ENCODE data around the gene BTBD9. TPM values are rescaled to one million over a fixed set of nuclear protein-coding genes. Genes with fewer than 3 reads are reported as not detected.
A peak's percentile ranks its signal among the peaks of the same experiment; 100 is the strongest.

The BTBD9 gene
- total and polyA plus RNA-seq, 2 experiments from 2014 or later: 13.0 to 17.0 TPM

- no peak overlapping the region for H3K27ac ChIP-seq
- H3K9me3 ChIP-seq (ENCODE audit: low read depth): no peaks in the 10 kb centered on the region
- no peaks in the 10 kb centered on the region for H3K27me3 ChIP-seq
- 85% methylated on average over 3 of the region's 3 CpGs for WGBS (ENCODE audit: low lambda C conversion rate, missing lambda C conversion rate)
- H3K4me1 ChIP-seq (ENCODE audit: insufficient read depth): peaks cover 16% of the 10 kb centered on the region
- no peaks in the 10 kb centered on the region for H3K36me3 ChIP-seq (replicated peaks; ENCODE audit: insufficient read depth, low read depth)
- H4K20me1 ChIP-seq (ENCODE audit: insufficient read depth, poor library complexity, severe bottlenecking): no peaks in the 10 kb centered on the region
- no peaks in the 10 kb centered on the region for H3K79me2 ChIP-seq
- TF ChIP-seq CTCF (IDR thresholded peaks at IDR 0.05; ENCODE audit: poor library complexity) (no peak), EZH2 (IDR thresholded peaks at IDR 0.05; ENCODE audit: borderline replicate concordance) (no peak), EZH2phosphoT487 (IDR thresholded peaks at IDR 0.05; ENCODE audit: low read depth, severe bottlenecking, unreplicated experiment) (no peak)
- H2AFZ ChIP-seq: no peak overlapping the region
- no peaks in the 10 kb centered on the region for H3K9me2 ChIP-seq (replicated peaks; ENCODE audit: insufficient read depth)
- H3K4me3 ChIP-seq: no peak overlapping the region
- DNase-seq (ENCODE audit: low spot score): no peak
- H3K4me2 ChIP-seq: no peak overlapping the region
Measured at GRCh38 chr6:38407192-38407591, 232.5 kb downstream of the BTBD9 start.

GRCh38 chr6:38406096-38406495 lies 233.6 kb downstream of the BTBD9 start:
- no peak for TF ChIP-seq EZH2phosphoT487 (IDR thresholded peaks at IDR 0.05; ENCODE audit: low read depth, severe bottlenecking, unreplicated experiment)
- TF ChIP-seq EZH2 (IDR thresholded peaks at IDR 0.05; ENCODE audit: borderline replicate concordance): no peak
- no peak for TF ChIP-seq CTCF (IDR thresholded peaks at IDR 0.05; ENCODE audit: poor library complexity)
- WGBS (ENCODE audit: low lambda C conversion rate, missing lambda C conversion rate): 73% methylated on average over 1 of the region's 1 CpG
- DNase-seq (ENCODE audit: low spot score): no peak
- H3K4me3 ChIP-seq: no peak overlapping the region
- no peaks in the 10 kb centered on the region for H3K9me3 ChIP-seq (ENCODE audit: low read depth)
- H3K4me2 ChIP-seq: no peak overlapping the region
- peaks cover 16% of the 10 kb centered on the region for H3K4me1 ChIP-seq (ENCODE audit: insufficient read depth)
- no peak overlapping the region for H3K27ac ChIP-seq
- no peaks in the 10 kb centered on the region for H3K27me3 ChIP-seq
- no peaks in the 10 kb centered on the region for H3K79me2 ChIP-seq
- H2AFZ ChIP-seq: no peak overlapping the region
- H4K20me1 ChIP-seq (ENCODE audit: insufficient read depth, poor library complexity, severe bottlenecking): no peaks in the 10 kb centered on the region
- no peaks in the 10 kb centered on the region for H3K9me2 ChIP-seq (replicated peaks; ENCODE audit: insufficient read depth)
- H3K36me3 ChIP-seq (replicated peaks; ENCODE audit: insufficient read depth, low read depth): no peaks in the 10 kb centered on the region

- Histone ChIP-seq H3K36me3 (replicated peaks; ENCODE audit: insufficient read depth, low read depth) (no peaks in the 10 kb centered on the region), H3K4me1 (ENCODE audit: insufficient read depth) (peaks cover 16% of the 10 kb centered on the region), H3K9me2 (replicated peaks; ENCODE audit: insufficient read depth) (no peaks in the 10 kb centered on the region), H3K27ac (peak overlapping the region; percentile 7), H3K27me3 (no peaks in the 10 kb centered on the region), H3K9me3 (ENCODE audit: low read depth) (no peaks in the 10 kb centered on the region), H3K4me2 (no peak overlapping the region), H3K79me2 (no peaks in the 10 kb centered on the region), H4K20me1 (ENCODE audit: insufficient read depth, poor library complexity, severe bottlenecking) (no peaks in the 10 kb centered on the region), H2AFZ (no peak overlapping the region), H3K4me3 (no peak overlapping the region)
- DNase-seq (ENCODE audit: low spot score): peak; percentile 23
- WGBS (ENCODE audit: low lambda C conversion rate, missing lambda C conversion rate): 80% methylated on average over 3 of the region's 3 CpGs
- no peak for TF ChIP-seq EZH2phosphoT487 (IDR thresholded peaks at IDR 0.05; ENCODE audit: low read depth, severe bottlenecking, unreplicated experiment)
- TF ChIP-seq EZH2 (IDR thresholded peaks at IDR 0.05; ENCODE audit: borderline replicate concordance): no peak
- TF ChIP-seq CTCF (IDR thresholded peaks at IDR 0.05; ENCODE audit: poor library complexity): no peak
Measured at GRCh38 chr6:38404900-38405556, 234.7 kb downstream of the BTBD9 start.

Measured in hepatocyte (in vitro differentiated cells).